Upper lobe of right lung (tissue), 1 donor: ENCODE measurements around the gene LASP1NB.
"Not testable (repeated sequence)": the region's sequence is repeated elsewhere in the genome, so short reads cannot be mapped to it uniquely, and the experiment has no call there.

Source experiments
- ATAC-seq: fragments of 200-7000 bp; cut with Tn5 transposase; one replicate; pipeline ENCODE4 v1.9.1; 2020; ENCODE audit warnings: mild to moderate bottlenecking, moderate library complexity
- DNase-seq: peaks from one replicate; pipeline ENCODE4 v3.0.0-alpha.2; 2020
- H3K27ac ChIP-seq: fragments of 200-600 bp; one replicate; pipeline ENCODE4 v1.8.0; 2022
- H3K27me3 ChIP-seq: fragments of 200-600 bp; one replicate; pipeline ENCODE4 v1.8.0; 2022; ENCODE audit warnings: mild to moderate bottlenecking
- H3K36me3 ChIP-seq: fragments of 200-600 bp; one replicate; pipeline ENCODE4 v1.8.0; 2022
- H3K4me1 ChIP-seq: fragments of 200-600 bp; one replicate; pipeline ENCODE4 v1.8.0; 2022
- H3K4me3 ChIP-seq: fragments of 200-600 bp; one replicate; pipeline ENCODE4 v1.8.0; 2022; ENCODE audit warnings: mild to moderate bottlenecking
- H3K9me3 ChIP-seq: fragments of 200-600 bp; one replicate; pipeline ENCODE4 v1.8.0; 2022
- CTCF ChIP-seq: fragments of 200-600 bp; IDR thresholded peaks from one replicate; pipeline ENCODE4 v1.8.0; 2022; ENCODE audit warnings: antibody characterized with exemption
- intact Hi-C: fragments of 100-400 bp; cut with DNase I; formaldehyde crosslinking; loops from one replicate; pipeline ENCODE4 v1.11.0; 2022
- donor health status: DM: no; HTN: yes; CAD: no; lungs with severe emphysema.

LASP1NB gene

GRCh38 chr17:38910325-38910724, 15.1 kb upstream of the LASP1NB start:
- Histone ChIP-seq H3K27ac (no peak overlapping the region), H3K4me3 (no peak overlapping the region), H3K36me3 (peaks cover 41% of the 10 kb centered on the region), H3K27me3 (no peaks in the 10 kb centered on the region), H3K9me3 (no peaks in the 10 kb centered on the region), H3K4me1 (peaks cover 74% of the 10 kb centered on the region)
- ATAC-seq (no peak), DNase-seq (peak; percentile 5)
- intact Hi-C loops: no loop called here
- no peak for TF ChIP-seq CTCF

GRCh38 chr17:38911081-38911730, 14.2 kb upstream of the LASP1NB start:
- Histone ChIP-seq H3K4me1 (peaks cover 65% of the 10 kb centered on the region), H3K9me3 (no peaks in the 10 kb centered on the region), H3K4me3 (no peak overlapping the region), H3K27me3 (no peaks in the 10 kb centered on the region), H3K36me3 (peaks cover 49% of the 10 kb centered on the region), H3K27ac (peak overlapping the region; percentile 45)
- intact Hi-C loops: no loop called here
- ATAC-seq (no peak), DNase-seq (peak; percentile 51)
- no peak for TF ChIP-seq CTCF

GRCh38 chr17:38911731-38912081, 13.7 kb upstream of the LASP1NB start:
- intact Hi-C loops, ATAC-seq, H3K27me3 ChIP-seq, H3K4me3 ChIP-seq, H3K9me3 ChIP-seq, DNase-seq: not testable (repeated sequence)
- peak overlapping the region; percentile 45 for H3K27ac ChIP-seq
- H3K36me3 ChIP-seq: peaks cover 54% of the 10 kb centered on the region
- peaks cover 60% of the 10 kb centered on the region for H3K4me1 ChIP-seq

GRCh38 chr17:38912221-38912813, 13.1 kb upstream of the LASP1NB start:
- ATAC-seq: peak; percentile 42

GRCh38 chr17:38914741-38915638, 10.4 kb upstream of the LASP1NB start:
- DNase-seq: peak; percentile 58
- no peak for ATAC-seq
- Histone ChIP-seq H3K36me3 (peaks cover 72% of the 10 kb centered on the region), H3K4me1 (peaks cover 27% of the 10 kb centered on the region), H3K27ac (peak overlapping the region; percentile 17), H3K9me3 (no peaks in the 10 kb centered on the region), H3K27me3 (no peaks in the 10 kb centered on the region), H3K4me3 (no peak overlapping the region)
- no peak for TF ChIP-seq CTCF
- intact Hi-C loops: no loop called here

More at GRCh38 chr17:38912221-38912813, 13.1 kb upstream of the LASP1NB start:
- H3K4me1 ChIP-seq: peaks cover 54% of the 10 kb centered on the region
- H3K27me3 ChIP-seq: no peaks in the 10 kb centered on the region
- no peaks in the 10 kb centered on the region for H3K9me3 ChIP-seq
- H3K36me3 ChIP-seq: peaks cover 60% of the 10 kb centered on the region
- H3K4me3 ChIP-seq: no peak overlapping the region
- DNase-seq: peak; percentile 65
- intact Hi-C loops: no loop called here
- peak overlapping the region; percentile 45 for H3K27ac ChIP-seq
- no peak for TF ChIP-seq CTCF

- TF ChIP-seq CTCF: no peak
- Histone ChIP-seq H3K27me3 (no peaks in the 10 kb centered on the region), H3K36me3 (peaks cover 76% of the 10 kb centered on the region), H3K4me1 (peaks cover 26% of the 10 kb centered on the region), H3K9me3 (no peaks in the 10 kb centered on the region), H3K27ac (no peak overlapping the region), H3K4me3 (no peak overlapping the region)
- ATAC-seq: no peak
- DNase-seq: no peak
- intact Hi-C loops: no loop called here
These were observed 9.8 kb upstream of the LASP1NB start for GRCh38 chr17:38915639-38915995.
